H4 (cell line): ENCODE measurements around the gene RUFY4. TPM values are rescaled to one million over a fixed set of nuclear protein-coding genes. Genes with fewer than 3 reads are reported as not detected.

Experiments
- DNase-seq: peaks from one replicate; pipeline ENCODE4 v3.0.0-alpha.2; 2015; ENCODE audit warnings: low spot score
- total RNA-seq: library from RNA; depleted of rRNA; stranded (reverse); fragments of >200 nt; shearing (Covaris generic); gene quantifications from 2 replicates; pipeline ENCODE4 v1.2.3, GENCODE V29; 2014

Gene RUFY4
- total RNA-seq, 1 experiment from 2014 or later: not detected

GRCh38 chr2:218063486-218063885, 5.6 kb upstream of the RUFY4 start:
- no peak for DNase-seq

DNA sequence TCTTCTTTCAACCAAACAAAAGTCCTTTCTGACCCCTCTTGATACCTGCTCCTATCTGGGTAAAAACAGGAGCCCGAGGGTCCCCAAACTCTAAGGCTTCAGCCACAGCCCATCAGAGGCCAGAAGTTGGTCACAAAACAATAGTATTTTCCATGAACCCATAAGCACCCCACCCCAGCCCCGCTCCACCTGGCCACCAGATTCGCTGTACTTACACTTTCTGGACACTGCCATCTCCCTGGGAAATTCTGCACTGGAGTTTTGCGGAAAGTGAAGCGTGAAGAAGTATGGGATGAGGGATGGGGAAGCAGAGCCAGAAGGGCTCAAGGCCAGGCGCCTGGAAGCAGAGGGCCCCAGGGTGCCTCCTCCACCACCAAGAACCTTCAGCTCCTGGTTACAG, 5.2 kb upstream of the RUFY4 start:
- no peak for DNase-seq

- no peak for DNase-seq
Measured at GRCh38 chr2:218065239-218066006, 3.6 kb upstream of the RUFY4 start.

GRCh38 chr2:218066926-218067515, 2.0 kb upstream of the RUFY4 start:
- no peak for DNase-seq

DNA sequence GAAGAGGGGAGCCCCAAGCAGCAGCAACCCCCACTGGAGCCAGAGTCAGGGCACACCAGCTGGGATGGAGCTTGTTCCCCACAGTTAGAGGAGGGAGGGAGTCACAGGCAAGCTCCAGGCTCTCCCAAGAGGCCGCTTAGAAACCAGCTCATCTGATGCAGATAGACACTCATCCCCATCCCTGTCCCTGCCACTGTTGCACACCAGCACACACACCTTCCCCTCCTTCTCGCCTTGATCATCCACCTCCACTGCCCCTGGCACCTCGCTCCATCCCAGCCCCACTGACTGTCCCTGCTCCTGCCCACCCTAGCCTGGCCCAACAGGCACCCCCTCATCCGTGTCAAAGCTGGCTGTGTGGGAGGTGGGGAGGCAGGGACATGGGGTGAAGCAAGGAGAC, 1.5 kb upstream of the RUFY4 start:
- DNase-seq: no peak

- DNase-seq: no peak
Measured at GRCh38 chr2:218069606-218070300, 700 bp downstream of the RUFY4 start.

- no peak for DNase-seq
Measured at GRCh38 chr2:218070587-218070986, 1.5 kb downstream of the RUFY4 start.

GRCh38 chr2:218071218-218071937, 2.3 kb downstream of the RUFY4 start:
- DNase-seq: no peak

DNA sequence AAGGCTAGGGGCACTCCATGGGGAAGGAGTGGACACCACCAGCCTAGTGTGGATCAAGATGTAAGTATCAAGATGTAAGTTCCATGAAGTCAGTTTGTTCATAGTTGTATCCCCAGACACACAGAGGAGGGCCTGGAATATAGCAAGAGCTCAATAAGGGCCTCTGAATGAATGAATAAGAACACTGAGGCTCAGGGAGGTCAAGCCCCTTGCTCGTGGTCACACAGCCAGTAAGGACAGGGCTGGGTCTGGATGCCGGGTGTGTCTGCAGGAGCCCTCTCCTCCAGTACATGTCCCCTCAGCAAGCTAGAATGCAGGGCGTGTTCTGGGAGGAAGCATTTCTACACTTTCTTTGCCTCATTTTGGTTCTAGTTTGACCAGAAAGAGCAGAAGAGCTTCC, 2.9 kb downstream of the RUFY4 start:
- no peak for DNase-seq

DNA sequence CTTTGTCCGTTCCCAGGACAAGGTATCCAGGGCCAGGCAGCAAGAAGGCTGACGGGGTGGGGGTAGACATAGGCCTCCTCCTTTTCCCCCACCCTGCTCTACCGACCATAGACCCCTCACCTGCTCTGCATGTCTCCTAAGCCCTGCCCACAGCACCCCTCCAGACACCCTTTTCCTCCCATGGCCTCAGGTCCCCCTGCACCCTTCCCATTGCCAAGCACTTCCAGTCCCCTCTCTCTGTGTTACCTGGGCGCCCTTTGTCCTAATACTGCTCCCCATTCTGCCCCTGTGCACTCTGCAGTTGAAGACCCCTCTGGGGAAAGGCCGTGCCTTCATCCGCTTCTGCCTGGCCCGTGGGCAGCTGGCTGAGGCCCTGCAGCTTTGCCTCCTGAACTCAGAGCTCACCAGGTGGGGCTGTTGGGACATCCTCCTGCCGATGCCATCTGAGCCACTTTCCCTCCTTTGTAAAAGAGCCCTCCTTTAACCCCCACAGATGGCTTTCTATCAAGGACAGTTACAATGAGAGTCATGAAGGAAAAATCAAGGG, 3.5 kb downstream of the RUFY4 start:
- DNase-seq: no peak

GRCh38 chr2:218073185-218073584, 4.1 kb downstream of the RUFY4 start:
- no peak for DNase-seq

DNA sequence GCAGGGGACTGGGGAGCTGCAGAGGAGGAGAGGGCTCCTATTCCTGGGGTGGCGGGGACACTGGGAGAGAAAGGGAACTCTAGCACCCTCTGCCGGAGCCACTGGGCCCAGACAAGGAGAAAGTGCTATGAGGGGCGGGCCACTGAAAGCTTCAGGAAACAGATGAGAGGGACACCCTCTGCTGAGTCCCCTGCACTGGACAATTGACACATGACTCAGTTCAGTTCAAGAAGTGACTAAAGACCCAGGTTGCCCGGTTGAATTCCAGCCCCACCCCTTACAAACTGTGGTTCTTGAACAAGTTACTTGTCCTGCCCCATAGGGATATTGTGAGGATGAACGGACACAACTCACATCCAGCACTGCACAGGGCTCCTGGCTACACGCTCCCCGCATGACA, 5.0 kb downstream of the RUFY4 start:
- peak; percentile 25 for DNase-seq

DNA sequence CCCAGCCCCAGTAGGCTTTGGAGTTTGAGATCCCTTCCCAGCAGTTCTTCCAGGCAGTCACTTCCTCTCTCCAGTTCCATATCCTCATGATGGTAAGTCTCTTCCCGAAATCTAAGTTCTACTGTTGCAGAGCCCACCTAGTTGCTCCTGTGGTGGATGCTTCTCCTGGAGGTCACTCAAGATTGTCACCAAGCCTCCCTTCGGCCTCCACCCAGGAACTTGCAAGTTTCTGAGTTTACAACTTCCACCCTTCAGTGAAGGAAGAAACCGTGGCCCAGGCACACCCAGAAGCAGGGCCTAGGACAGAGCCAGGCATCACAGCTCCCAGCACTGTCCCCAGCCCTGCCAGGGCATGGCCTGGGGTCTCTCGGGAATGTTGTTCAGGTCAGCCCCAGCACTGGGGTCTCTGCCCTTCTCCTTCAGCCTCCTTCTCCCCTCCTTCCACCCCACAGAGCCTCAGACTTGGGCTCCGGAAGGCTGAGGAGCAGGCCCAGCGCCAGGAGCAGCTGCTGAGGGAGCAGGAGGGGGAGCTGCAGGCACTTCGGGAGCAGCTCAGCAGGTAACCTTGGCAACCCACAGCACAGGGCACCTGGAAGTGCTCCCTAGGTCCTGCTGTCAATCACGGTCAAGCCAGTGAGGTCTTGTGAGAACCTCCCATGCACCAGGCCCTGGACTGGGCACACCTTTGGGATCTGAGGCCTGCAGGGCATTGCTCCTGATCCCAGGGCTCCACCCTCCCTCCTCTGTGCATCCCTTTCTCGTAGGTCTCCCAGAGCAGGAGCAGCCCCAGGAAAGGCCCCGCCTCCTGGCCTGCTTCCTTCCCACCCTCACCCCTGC, 7.1 kb downstream of the RUFY4 start:
- DNase-seq: no peak

DNA sequence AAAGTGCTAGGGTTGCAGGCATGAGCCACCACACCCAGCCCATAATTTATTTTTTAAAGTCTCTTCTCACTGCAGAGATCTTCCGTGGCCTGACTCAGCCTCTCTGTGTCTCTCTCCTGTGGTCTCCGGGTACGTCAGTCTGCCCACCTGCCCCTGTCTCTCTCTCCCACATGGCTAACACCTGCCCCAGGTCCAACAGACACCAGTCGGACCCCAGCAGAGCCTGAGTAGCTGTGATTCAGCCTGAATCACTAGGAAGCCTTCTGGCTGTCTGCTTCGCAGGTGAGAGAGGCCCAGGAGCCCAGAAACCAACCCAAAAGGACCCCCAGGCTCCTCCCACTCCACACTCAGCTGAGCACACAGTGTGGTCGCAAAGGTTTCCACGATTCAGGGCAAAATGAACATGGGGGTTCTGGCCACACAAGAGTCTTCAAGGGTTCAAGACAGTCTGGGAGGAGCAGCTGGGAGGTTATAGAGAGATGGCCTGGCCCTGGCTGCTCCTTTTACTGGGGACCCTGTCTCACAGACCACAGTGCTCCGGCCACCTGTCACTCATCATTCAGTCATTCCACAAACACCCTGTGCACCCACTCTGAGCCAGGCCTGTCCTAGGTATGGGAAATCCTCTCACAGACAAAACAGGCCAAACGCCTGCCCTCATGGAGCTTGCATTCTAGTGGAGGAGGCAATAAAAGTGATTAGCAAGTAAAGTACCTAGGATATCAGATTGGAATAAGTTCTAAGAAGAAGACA, 8.6 kb downstream of the RUFY4 start:
- no peak for DNase-seq

DNA sequence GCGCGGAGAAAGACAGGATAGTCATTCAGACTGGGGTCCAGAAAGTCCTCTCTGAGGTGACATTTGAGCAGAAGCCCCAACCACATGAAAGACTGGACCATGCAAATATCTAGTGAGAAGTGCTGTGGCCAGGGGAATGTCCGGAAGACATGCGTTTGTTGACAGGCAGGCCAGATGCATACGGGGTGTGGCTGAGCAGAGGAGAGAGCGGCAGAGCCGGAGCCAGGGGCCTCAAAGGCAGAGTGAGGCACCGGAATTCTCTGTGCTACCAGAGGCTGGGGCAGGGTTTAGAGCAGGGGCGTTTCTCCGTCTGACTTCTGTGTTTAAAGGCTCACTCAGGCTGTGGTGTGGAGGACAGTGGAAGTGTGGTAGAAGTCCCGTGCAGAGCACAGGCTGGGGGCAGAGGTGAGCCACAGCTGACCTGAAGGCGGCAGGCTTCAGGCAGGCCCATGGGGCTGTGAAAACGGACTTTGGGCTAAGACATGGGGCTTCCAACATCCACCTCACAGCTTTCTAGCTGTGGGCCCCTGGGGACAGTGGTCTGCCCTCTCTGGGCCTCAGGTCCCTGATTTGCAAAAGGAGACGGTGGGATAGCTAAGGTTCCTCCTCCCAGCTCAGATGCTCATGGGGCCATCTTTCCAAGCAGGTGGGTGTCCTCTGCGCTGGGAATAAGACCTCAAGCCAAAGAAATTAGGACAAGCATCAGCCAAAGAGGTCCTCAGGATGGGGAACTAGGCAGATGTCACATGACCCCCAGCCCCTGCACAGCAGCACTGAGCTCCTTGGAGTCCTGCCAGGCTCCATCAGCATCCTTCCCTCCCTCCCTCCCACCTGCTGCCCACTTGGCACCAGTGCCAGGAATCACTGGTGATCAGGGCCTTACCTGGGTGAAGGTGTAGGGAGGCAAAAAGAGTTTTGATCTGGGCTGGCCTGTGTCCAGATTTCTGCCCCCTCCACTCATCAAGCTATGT, 11.2 kb downstream of the RUFY4 start:
- DNase-seq: no peak

GRCh38 chr2:218081063-218081462, 12.0 kb downstream of the RUFY4 start:
- DNase-seq: no peak

DNA sequence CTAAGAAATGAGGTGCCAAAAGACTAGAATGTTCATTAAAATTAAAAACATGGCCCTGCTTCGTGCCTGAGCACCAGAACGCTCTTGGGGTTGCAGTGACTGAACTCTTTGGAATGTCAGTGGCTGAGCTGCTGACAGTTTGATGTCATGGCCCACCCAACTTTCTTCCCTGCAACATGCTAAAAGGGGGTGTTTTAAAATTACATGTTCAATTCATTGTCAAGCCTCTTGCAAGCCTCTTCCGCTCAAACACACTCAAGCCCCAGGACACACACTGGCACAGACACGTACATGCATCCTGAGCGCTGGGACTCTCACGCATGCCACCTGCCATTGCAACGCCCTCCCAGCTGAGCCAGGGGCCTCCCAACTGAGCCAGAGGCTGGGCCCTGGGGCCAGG, 12.6 kb downstream of the RUFY4 start:
- DNase-seq: no peak

DNA sequence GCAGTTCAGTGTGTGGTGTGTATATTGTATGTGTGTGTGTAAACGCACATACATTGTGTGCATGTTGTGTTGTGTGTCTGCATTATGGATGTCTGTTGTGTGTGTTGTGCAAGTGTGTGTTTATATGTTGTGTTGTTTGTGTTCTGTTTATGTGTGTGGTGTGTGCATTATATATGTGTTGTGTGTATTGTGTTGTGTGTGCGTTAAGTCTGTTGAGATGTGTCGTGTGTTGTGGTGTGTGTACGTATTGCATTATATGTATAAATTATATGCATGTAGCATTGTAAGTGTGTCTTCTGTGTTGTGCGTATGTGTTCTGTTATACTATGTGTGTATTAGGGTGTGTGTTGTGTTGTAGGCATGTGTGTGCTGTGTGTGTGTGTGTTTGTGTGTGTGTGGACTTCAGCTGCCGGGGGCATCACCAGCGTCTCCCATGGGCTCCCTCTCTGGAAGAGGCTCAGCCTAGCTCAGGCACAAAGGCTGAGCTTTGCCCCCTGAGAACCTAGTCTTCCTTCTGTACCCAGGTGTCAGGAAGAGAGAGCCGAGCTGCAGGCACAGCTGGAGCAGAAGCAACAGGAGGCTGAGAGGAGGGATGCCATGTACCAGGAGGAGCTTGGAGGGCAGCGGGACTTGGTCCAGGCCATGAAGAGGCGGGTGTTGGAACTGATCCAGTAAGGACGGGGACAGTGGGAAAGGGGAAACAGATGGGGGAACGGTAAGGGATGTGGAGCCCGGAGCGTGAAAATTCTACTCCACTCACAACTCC, 13.7 kb downstream of the RUFY4 start:
- DNase-seq: no peak

DNA sequence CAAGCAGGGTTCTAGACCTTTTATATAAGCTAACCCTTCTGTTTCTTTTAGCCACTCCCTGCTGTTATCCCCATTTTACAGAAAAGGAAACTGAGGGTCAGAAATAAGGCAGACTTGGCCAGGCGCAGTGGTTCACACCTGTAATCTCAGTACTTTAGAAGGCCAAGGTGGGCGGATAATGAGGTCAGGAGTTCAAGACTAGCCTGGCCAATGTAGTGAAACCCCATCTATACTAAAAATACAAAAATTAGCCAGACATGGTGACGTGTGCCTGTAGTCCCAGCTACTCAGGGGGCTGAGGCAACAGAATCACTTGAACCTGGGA, 14.3 kb downstream of the RUFY4 start:
- no peak for DNase-seq
